ENCODE measurements around the gene NPBWR2. TPM values are rescaled to one million over a fixed set of nuclear protein-coding genes. Genes with fewer than 3 reads are reported as not detected.
A peak's percentile ranks its signal among the peaks of the same experiment; 100 is the strongest.

Gene NPBWR2
- total and polyA plus RNA-seq, 7 donors = not detected

DNA sequence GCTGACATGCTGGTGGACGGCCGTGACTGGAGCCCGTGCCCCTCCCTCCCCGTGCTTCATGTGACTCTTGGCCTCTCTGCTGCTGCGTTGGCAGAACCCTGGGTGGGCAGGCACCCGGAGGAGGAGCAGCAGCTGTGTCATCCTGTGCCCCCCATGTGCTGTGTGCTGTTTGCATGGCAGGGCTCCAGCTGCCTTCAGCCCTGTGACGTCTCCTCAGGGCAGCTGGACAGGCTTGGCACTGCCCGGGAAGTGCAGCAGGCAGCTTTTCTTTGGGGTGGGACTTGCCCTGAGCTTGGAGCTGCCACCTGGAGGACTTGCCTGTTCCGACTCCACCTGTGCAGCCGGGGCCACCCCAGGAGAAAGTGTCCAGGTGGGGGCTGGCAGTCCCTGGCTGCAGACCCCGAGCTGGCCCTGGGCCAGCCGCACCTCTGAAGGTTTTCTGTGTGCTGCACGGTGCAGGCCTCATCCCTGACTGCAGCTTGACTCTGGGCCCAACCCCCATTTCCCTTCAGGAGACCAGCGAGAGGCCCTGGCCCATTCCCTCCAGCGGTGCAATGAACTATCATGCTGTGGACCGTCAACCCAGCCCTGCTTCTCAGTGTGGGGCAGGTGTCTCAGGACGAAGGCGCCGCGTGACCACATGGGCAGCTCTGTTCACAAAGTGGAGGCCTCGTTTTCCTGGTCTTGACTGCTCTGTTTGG, 8.1 kb downstream of the NPBWR2 start:
- Histone ChIP-seq H3K4me1 (peaks cover 4% of the 10 kb centered on the region), H3K4me3 (no peak overlapping the region), H3K27ac (no peak overlapping the region), H3K9me3 (no peaks in the 10 kb centered on the region), H3K36me3 (ENCODE audit: insufficient read depth in 1 of 2, low read depth in 1 of 2) (no peaks in the 10 kb centered on the region), H3K27me3 (ENCODE audit: insufficient read depth in 3 of 3, low read length in 2 of 3) (peaks cover 0 to 60% (median 15%) of the 10 kb centered on the region in 3 donors)
- TF ChIP-seq CTCF (IDR thresholded peaks at IDR 0.05) = no peak
- ATAC-seq = no peak
- intact Hi-C loops (cut with DNase I) = no loop called here
- WGBS, 3 donors = 45 to 50% (median 50%) methylated on average over 19 to 21 of the region's 21 CpGs
- DNase-seq = peak in 1 of 2 donors; percentile 10

DNA sequence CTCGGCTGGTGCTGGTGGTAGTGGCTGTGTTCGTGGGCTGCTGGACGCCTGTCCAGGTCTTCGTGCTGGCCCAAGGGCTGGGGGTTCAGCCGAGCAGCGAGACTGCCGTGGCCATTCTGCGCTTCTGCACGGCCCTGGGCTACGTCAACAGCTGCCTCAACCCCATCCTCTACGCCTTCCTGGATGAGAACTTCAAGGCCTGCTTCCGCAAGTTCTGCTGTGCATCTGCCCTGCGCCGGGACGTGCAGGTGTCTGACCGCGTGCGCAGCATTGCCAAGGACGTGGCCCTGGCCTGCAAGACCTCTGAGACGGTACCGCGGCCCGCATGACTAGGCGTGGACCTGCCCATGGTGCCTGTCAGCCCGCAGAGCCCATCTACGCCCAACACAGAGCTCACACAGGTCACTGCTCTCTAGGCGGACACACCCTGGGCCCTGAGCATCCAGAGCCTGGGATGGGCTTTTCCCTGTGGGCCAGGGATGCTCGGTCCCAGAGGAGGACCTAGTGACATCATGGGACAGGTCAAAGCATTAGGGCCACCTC, 8.8 kb downstream of the NPBWR2 start:
- ATAC-seq = no peak
- H3K27ac ChIP-seq = no peak overlapping the region
- no peaks in the 10 kb centered on the region for H3K9me3 ChIP-seq
- no peak overlapping the region for H3K4me3 ChIP-seq
- 86 to 89% (median 87%) methylated on average over 28 of the region's 28 CpGs for WGBS, 3 donors
- intact Hi-C loops (cut with DNase I) = no loop called here
- no peak for TF ChIP-seq CTCF (IDR thresholded peaks at IDR 0.05)
- DNase-seq = no peak
- peaks cover 0 to 53% (median 12%) of the 10 kb centered on the region in 3 donors for H3K27me3 ChIP-seq (ENCODE audit: insufficient read depth in 3 of 3, low read length in 2 of 3)
- peaks cover 4% of the 10 kb centered on the region for H3K4me1 ChIP-seq
- no peaks in the 10 kb centered on the region for H3K36me3 ChIP-seq (ENCODE audit: insufficient read depth in 1 of 2, low read depth in 1 of 2)

DNA sequence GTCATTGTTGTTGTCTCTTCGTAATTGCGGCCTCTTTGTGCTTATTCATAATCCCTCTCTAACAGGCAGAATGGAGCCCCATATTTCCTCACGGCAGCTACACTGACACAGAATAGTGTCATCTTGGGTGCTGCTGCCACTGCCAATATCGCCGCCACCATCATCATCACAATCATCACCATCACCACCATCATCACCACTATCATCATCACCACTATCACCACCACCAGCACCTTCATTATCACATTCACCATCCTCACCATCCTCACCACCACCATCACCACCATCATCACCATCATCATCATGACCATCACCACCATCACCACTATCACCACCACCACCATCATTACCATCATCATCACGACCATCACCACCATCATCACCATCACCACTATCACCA, 10.8 kb downstream of the NPBWR2 start:
- Histone ChIP-seq H3K27ac (no peak overlapping the region), H3K27me3 (ENCODE audit: insufficient read depth in 3 of 3, low read length in 2 of 3) (peaks cover 0 to 33% (median 8%) of the 10 kb centered on the region in 3 donors), H3K36me3 (ENCODE audit: insufficient read depth in 1 of 2, low read depth in 1 of 2) (no peaks in the 10 kb centered on the region), H3K4me1 (no peaks in the 10 kb centered on the region), H3K9me3 (no peaks in the 10 kb centered on the region), H3K4me3 (no peak overlapping the region)
- ATAC-seq (no peak), DNase-seq (no peak)
- TF ChIP-seq CTCF (IDR thresholded peaks at IDR 0.05) = no peak
- 74 to 82% (median 76%) methylated on average over 6 of the region's 6 CpGs for WGBS, 3 donors
- intact Hi-C loops (cut with DNase I) = no loop called here

- Histone ChIP-seq H3K4me3 (no peak overlapping the region), H3K36me3 (ENCODE audit: insufficient read depth in 1 of 2, low read depth in 1 of 2) (no peaks in the 10 kb centered on the region), H3K27ac (no peak overlapping the region), H3K4me1 (no peaks in the 10 kb centered on the region), H3K27me3 (ENCODE audit: insufficient read depth in 3 of 3, low read length in 2 of 3) (peaks cover 0 to 27% (median 6%) of the 10 kb centered on the region in 3 donors), H3K9me3 (no peaks in the 10 kb centered on the region)
- DNase-seq (no peak), ATAC-seq (no peak)
- 82 to 86% (median 84%) methylated on average over 11 of the region's 11 CpGs for WGBS, 3 donors
- intact Hi-C loops (cut with DNase I) = no loop called here
- TF ChIP-seq CTCF (IDR thresholded peaks at IDR 0.05) = no peak
Observed at GRCh38 chr20:64095927-64096326, 11.4 kb downstream of the NPBWR2 start.

Measured in psoas muscle (tissue), 8 donors.